ENCODE results near the gene ALG9. TPM values are rescaled to one million over a fixed set of nuclear protein-coding genes. Genes with fewer than 3 reads are reported as not detected.

The ALG9 gene
- total and polyA plus RNA-seq, 2 donors from 2014 or later, result 27.8 to 30.0 TPM

- H3K4me3 ChIP-seq (ENCODE audit: low read length in 3 of 3), result no peak overlapping the region
- no peak overlapping the region for H3K27ac ChIP-seq (ENCODE audit: low read depth in 2 of 2, low read length in 2 of 2)
- TF ChIP-seq CTCF (IDR thresholded peaks at IDR 0.05; ENCODE audit: borderline replicate concordance, extremely low read depth, insufficient read depth), result no peak
- FAIRE-seq (no peak), DNase-seq (no peak)
- peaks cover 0 to 8% (median 0%) of the 10 kb centered on the region in 3 donors for H3K36me3 ChIP-seq (ENCODE audit: control insufficient read depth in 2 of 3, insufficient read depth in 3 of 3, low read length in 3 of 3)
- peaks cover 0 to 5% (median 0%) of the 10 kb centered on the region in 3 donors for H3K9me3 ChIP-seq (ENCODE audit: control insufficient read depth in 2 of 3, insufficient read depth in 1 of 3, low read length in 3 of 3)
- intact Hi-C loops (cut with DNase I), result no loop called here
- H3K9ac ChIP-seq (ENCODE audit: low read length in 3 of 3), result no peak overlapping the region
- H3K4me1 ChIP-seq (ENCODE audit: control insufficient read depth in 2 of 3, insufficient read depth in 2 of 3, low read depth in 1 of 3, low read length in 3 of 3), result peaks cover 0 to 7% (median 4%) of the 10 kb centered on the region in 3 donors
- H3K27me3 ChIP-seq (ENCODE audit: control insufficient read depth, insufficient read depth, low read length), result no peaks in the 10 kb centered on the region
These were observed 78.4 kb downstream of the ALG9 start for GRCh38 chr11:111792955-111793500.

- Histone ChIP-seq H3K9me3 (ENCODE audit: control insufficient read depth in 2 of 3, insufficient read depth in 1 of 3, low read length in 3 of 3) (peaks cover 0 to 4% (median 0%) of the 10 kb centered on the region in 3 donors), H3K4me3 (ENCODE audit: low read length in 3 of 3) (no peak overlapping the region), H3K36me3 (ENCODE audit: control insufficient read depth in 2 of 3, insufficient read depth in 3 of 3, low read length in 3 of 3) (peaks cover 0 to 6% (median 0%) of the 10 kb centered on the region in 3 donors), H3K4me1 (ENCODE audit: control insufficient read depth in 2 of 3, insufficient read depth in 2 of 3, low read depth in 1 of 3, low read length in 3 of 3) (peaks cover 0 to 7% (median 4%) of the 10 kb centered on the region in 3 donors), H3K27me3 (ENCODE audit: control insufficient read depth, insufficient read depth, low read length) (no peaks in the 10 kb centered on the region), H3K27ac (ENCODE audit: low read depth in 2 of 2, low read length in 2 of 2) (no peak overlapping the region), H3K9ac (ENCODE audit: low read length in 3 of 3) (no peak overlapping the region)
- TF ChIP-seq CTCF (IDR thresholded peaks at IDR 0.05; ENCODE audit: borderline replicate concordance, extremely low read depth, insufficient read depth), result no peak
- DNase-seq (no peak), FAIRE-seq (no peak)
- intact Hi-C loops (cut with DNase I), result no loop called here
These were observed 79.1 kb downstream of the ALG9 start for GRCh38 chr11:111792314-111792713.

GRCh38 chr11:111788464-111788863 is 82.9 kb downstream of the ALG9 start:
- H3K27me3 ChIP-seq (ENCODE audit: control insufficient read depth, insufficient read depth, low read length), result no peaks in the 10 kb centered on the region
- no peak overlapping the region for H3K27ac ChIP-seq (ENCODE audit: low read depth in 2 of 2, low read length in 2 of 2)
- intact Hi-C loops (cut with DNase I), result no loop called here
- no peak for TF ChIP-seq CTCF (IDR thresholded peaks at IDR 0.05; ENCODE audit: borderline replicate concordance, extremely low read depth, insufficient read depth)
- H3K9ac ChIP-seq (ENCODE audit: low read length in 3 of 3), result no peak overlapping the region
- FAIRE-seq (no peak), DNase-seq (no peak)
- no peaks in the 10 kb centered on the region for H3K9me3 ChIP-seq (ENCODE audit: control insufficient read depth in 2 of 3, insufficient read depth in 1 of 3, low read length in 3 of 3)
- peaks cover 0 to 7% (median 4%) of the 10 kb centered on the region in 3 donors for H3K36me3 ChIP-seq (ENCODE audit: control insufficient read depth in 2 of 3, insufficient read depth in 3 of 3, low read length in 3 of 3)
- H3K4me3 ChIP-seq (ENCODE audit: low read length in 3 of 3), result no peak overlapping the region
- H3K4me1 ChIP-seq (ENCODE audit: control insufficient read depth in 2 of 3, insufficient read depth in 2 of 3, low read depth in 1 of 3, low read length in 3 of 3), result peaks cover 0 to 11% (median 0%) of the 10 kb centered on the region in 3 donors

GRCh38 chr11:111788051-111788450 is 83.3 kb downstream of the ALG9 start:
- no peak for TF ChIP-seq CTCF (IDR thresholded peaks at IDR 0.05; ENCODE audit: borderline replicate concordance, extremely low read depth, insufficient read depth)
- no peaks in the 10 kb centered on the region for H3K9me3 ChIP-seq (ENCODE audit: control insufficient read depth in 2 of 3, insufficient read depth in 1 of 3, low read length in 3 of 3)
- FAIRE-seq, result no peak
- peaks cover 0 to 11% (median 0%) of the 10 kb centered on the region in 3 donors for H3K4me1 ChIP-seq (ENCODE audit: control insufficient read depth in 2 of 3, insufficient read depth in 2 of 3, low read depth in 1 of 3, low read length in 3 of 3)
- intact Hi-C loops (cut with DNase I), result no loop called here
- H3K4me3 ChIP-seq (ENCODE audit: low read length in 3 of 3), result no peak overlapping the region
- H3K27me3 ChIP-seq (ENCODE audit: control insufficient read depth, insufficient read depth, low read length), result no peaks in the 10 kb centered on the region
- H3K27ac ChIP-seq (ENCODE audit: low read depth in 2 of 2, low read length in 2 of 2), result no peak overlapping the region
- DNase-seq, result no peak
- H3K9ac ChIP-seq (ENCODE audit: low read length in 3 of 3), result no peak overlapping the region
- H3K36me3 ChIP-seq (ENCODE audit: control insufficient read depth in 2 of 3, insufficient read depth in 3 of 3, low read length in 3 of 3), result peaks cover 0 to 7% (median 4%) of the 10 kb centered on the region in 3 donors

All from kidney (tissue), 14 donors.